Memory B cell (primary cell): Measurements from ENCODE around the gene PDE11A.

Source experiments
- ATAC-seq: fragments of 150-1000 bp; cut with Tn5 transposase; 2 replicates; pipeline ENCODE4 v1.10.0; 2021; ENCODE audit warnings: low read depth, mild to moderate bottlenecking, moderate library complexity
- DNase-seq, 2 donors: peaks; one replicate each; pipeline ENCODE4 v3.0.0; 2022; ENCODE audit warnings: low spot score in 2 of 2
- H3K27ac Mint-ChIP-seq: one replicate; pipeline ENCODE4 v1.8.0; 2022; ENCODE audit warnings: mild to moderate bottlenecking, moderate library complexity, mixed read lengths
- H3K27me3 Mint-ChIP-seq: one replicate; pipeline ENCODE4 v1.8.0; 2022; ENCODE audit warnings: mixed read lengths
- H3K36me3 Mint-ChIP-seq: one replicate; pipeline ENCODE4 v1.8.0; 2022; ENCODE audit warnings: mild to moderate bottlenecking, mixed read lengths
- H3K4me1 Mint-ChIP-seq: one replicate; pipeline ENCODE4 v1.8.0; 2022; ENCODE audit warnings: mixed read lengths
- H3K4me3 Mint-ChIP-seq: one replicate; pipeline ENCODE4 v1.8.0; 2022; ENCODE audit warnings: mild to moderate bottlenecking, moderate library complexity, mixed read lengths
- H3K9me3 Mint-ChIP-seq: one replicate; pipeline ENCODE4 v1.8.0; 2022; ENCODE audit warnings: mixed read lengths

The PDE11A gene

GRCh38 chr2:177694348-177694747 is 378.2 kb downstream of the PDE11A start:
- ATAC-seq = no peak
- Mint-ChIP-seq H3K27me3 (peaks cover 5% of the 10 kb centered on the region), H3K27ac (no peak overlapping the region)

GRCh38 chr2:177693658-177694339 is 378.8 kb downstream of the PDE11A start:
- no peak for ATAC-seq
- Mint-ChIP-seq H3K27me3 (peaks cover 5% of the 10 kb centered on the region), H3K36me3 (no peaks in the 10 kb centered on the region), H3K27ac (no peak overlapping the region), H3K4me1 (no peaks in the 10 kb centered on the region), H3K9me3 (no peaks in the 10 kb centered on the region), H3K4me3 (no peak overlapping the region)
- no peak for DNase-seq

More at GRCh38 chr2:177694348-177694747, 378.2 kb downstream of the PDE11A start:
- no peaks in the 10 kb centered on the region for H3K36me3 Mint-ChIP-seq
- H3K4me1 Mint-ChIP-seq = no peaks in the 10 kb centered on the region
- no peak overlapping the region for H3K4me3 Mint-ChIP-seq
- H3K9me3 Mint-ChIP-seq = no peaks in the 10 kb centered on the region
- DNase-seq = no peak

- DNase-seq (no peak), ATAC-seq (no peak)
- no peak overlapping the region for H3K27ac Mint-ChIP-seq
- no peaks in the 10 kb centered on the region for H3K4me1 Mint-ChIP-seq
- no peaks in the 10 kb centered on the region for H3K9me3 Mint-ChIP-seq
- peaks cover 5% of the 10 kb centered on the region for H3K27me3 Mint-ChIP-seq
- H3K36me3 Mint-ChIP-seq = no peaks in the 10 kb centered on the region
- H3K4me3 Mint-ChIP-seq = no peak overlapping the region
These were observed 379.8 kb downstream of the PDE11A start for GRCh38 chr2:177692783-177693269.

GRCh38 chr2:177692042-177692782 is 380.4 kb downstream of the PDE11A start:
- Mint-ChIP-seq H3K27ac (no peak overlapping the region), H3K27me3 (peaks cover 5% of the 10 kb centered on the region)
- ATAC-seq = no peak

GRCh38 chr2:177691177-177691576 is 381.4 kb downstream of the PDE11A start:
- Mint-ChIP-seq H3K27ac (no peak overlapping the region), H3K27me3 (peaks cover 5% of the 10 kb centered on the region), H3K4me1 (no peaks in the 10 kb centered on the region), H3K36me3 (no peaks in the 10 kb centered on the region), H3K4me3 (no peak overlapping the region), H3K9me3 (no peaks in the 10 kb centered on the region)
- ATAC-seq (no peak), DNase-seq (no peak)

More at GRCh38 chr2:177692042-177692782, 380.4 kb downstream of the PDE11A start:
- DNase-seq = no peak
- no peaks in the 10 kb centered on the region for H3K36me3 Mint-ChIP-seq
- no peaks in the 10 kb centered on the region for H3K9me3 Mint-ChIP-seq
- H3K4me3 Mint-ChIP-seq = no peak overlapping the region
- no peaks in the 10 kb centered on the region for H3K4me1 Mint-ChIP-seq

- no peaks in the 10 kb centered on the region for H3K9me3 Mint-ChIP-seq
These were observed 383.0 kb downstream of the PDE11A start for GRCh38 chr2:177689623-177690022.

GRCh38 chr2:177688844-177689243 is 383.7 kb downstream of the PDE11A start:
- DNase-seq (no peak), ATAC-seq (no peak)
- no peaks in the 10 kb centered on the region for H3K36me3 Mint-ChIP-seq
- no peak overlapping the region for H3K27ac Mint-ChIP-seq
- H3K9me3 Mint-ChIP-seq = no peaks in the 10 kb centered on the region
- no peaks in the 10 kb centered on the region for H3K27me3 Mint-ChIP-seq
- no peak overlapping the region for H3K4me3 Mint-ChIP-seq
- no peaks in the 10 kb centered on the region for H3K4me1 Mint-ChIP-seq

More at GRCh38 chr2:177689623-177690022, 383.0 kb downstream of the PDE11A start:
- no peak for ATAC-seq
- Mint-ChIP-seq H3K36me3 (no peaks in the 10 kb centered on the region), H3K27ac (no peak overlapping the region), H3K4me3 (no peak overlapping the region), H3K27me3 (no peaks in the 10 kb centered on the region), H3K4me1 (no peaks in the 10 kb centered on the region)
- DNase-seq = no peak

GRCh38 chr2:177683661-177684069 is 388.9 kb downstream of the PDE11A start:
- no peak for DNase-seq
- Mint-ChIP-seq H3K9me3 (no peaks in the 10 kb centered on the region), H3K4me3 (no peak overlapping the region), H3K36me3 (no peaks in the 10 kb centered on the region), H3K27ac (no peak overlapping the region), H3K4me1 (no peaks in the 10 kb centered on the region), H3K27me3 (no peaks in the 10 kb centered on the region)
- ATAC-seq = no peak

- Mint-ChIP-seq H3K36me3 (no peaks in the 10 kb centered on the region), H3K27me3 (no peaks in the 10 kb centered on the region), H3K27ac (no peak overlapping the region), H3K4me3 (no peak overlapping the region), H3K9me3 (no peaks in the 10 kb centered on the region), H3K4me1 (no peaks in the 10 kb centered on the region)
- ATAC-seq (no peak), DNase-seq (no peak)
These were observed 389.5 kb downstream of the PDE11A start for GRCh38 chr2:177682836-177683660.

- H3K27me3 Mint-ChIP-seq = peaks cover 3% of the 10 kb centered on the region
- no peaks in the 10 kb centered on the region for H3K9me3 Mint-ChIP-seq
- ATAC-seq = no peak
- DNase-seq = no peak
- H3K4me1 Mint-ChIP-seq = no peaks in the 10 kb centered on the region
- no peak overlapping the region for H3K27ac Mint-ChIP-seq
- no peak overlapping the region for H3K4me3 Mint-ChIP-seq
- H3K36me3 Mint-ChIP-seq = no peaks in the 10 kb centered on the region
These were observed 390.6 kb downstream of the PDE11A start for GRCh38 chr2:177682006-177682405.

GRCh38 chr2:177680866-177681712 is 391.5 kb downstream of the PDE11A start:
- peaks cover 3% of the 10 kb centered on the region for H3K27me3 Mint-ChIP-seq
- no peaks in the 10 kb centered on the region for H3K9me3 Mint-ChIP-seq
- ATAC-seq = no peak

GRCh38 chr2:177679611-177680605 is 392.7 kb downstream of the PDE11A start:
- Mint-ChIP-seq H3K36me3 (no peaks in the 10 kb centered on the region), H3K4me1 (no peaks in the 10 kb centered on the region), H3K27me3 (peaks cover 4% of the 10 kb centered on the region), H3K27ac (no peak overlapping the region), H3K4me3 (no peak overlapping the region), H3K9me3 (no peaks in the 10 kb centered on the region)
- no peak for ATAC-seq
- no peak for DNase-seq

More at GRCh38 chr2:177680866-177681712, 391.5 kb downstream of the PDE11A start:
- Mint-ChIP-seq H3K4me1 (no peaks in the 10 kb centered on the region), H3K4me3 (no peak overlapping the region), H3K27ac (no peak overlapping the region), H3K36me3 (no peaks in the 10 kb centered on the region)
- DNase-seq = no peak
